ENCODE results near the gene STAT3.
"Not testable (repeated sequence)": the region's sequence is repeated elsewhere in the genome, so short reads cannot be mapped to it uniquely, and the experiment has no call there.

The STAT3 gene

DNA sequence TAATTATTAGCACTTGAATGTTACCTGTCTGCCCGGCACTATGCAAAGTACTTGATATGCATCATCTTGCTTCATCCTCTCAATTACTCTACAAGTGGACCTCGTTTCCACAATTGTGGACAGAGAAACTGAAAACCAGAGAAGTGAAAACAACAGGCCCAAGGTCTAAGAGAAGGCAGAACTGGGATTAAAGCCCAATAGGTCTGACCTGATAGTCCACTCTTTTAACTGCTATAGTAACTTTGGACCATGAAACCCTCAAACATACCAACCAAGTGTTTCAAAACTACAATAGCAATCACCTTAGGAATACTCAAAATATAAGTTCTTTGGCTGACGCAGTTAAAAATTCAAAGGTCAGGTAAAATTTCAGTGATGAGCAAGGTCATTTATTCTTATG is 7.3 kb downstream of the STAT3 start:
- no peak for DNase-seq (ENCODE audit: low spot score)

DNA sequence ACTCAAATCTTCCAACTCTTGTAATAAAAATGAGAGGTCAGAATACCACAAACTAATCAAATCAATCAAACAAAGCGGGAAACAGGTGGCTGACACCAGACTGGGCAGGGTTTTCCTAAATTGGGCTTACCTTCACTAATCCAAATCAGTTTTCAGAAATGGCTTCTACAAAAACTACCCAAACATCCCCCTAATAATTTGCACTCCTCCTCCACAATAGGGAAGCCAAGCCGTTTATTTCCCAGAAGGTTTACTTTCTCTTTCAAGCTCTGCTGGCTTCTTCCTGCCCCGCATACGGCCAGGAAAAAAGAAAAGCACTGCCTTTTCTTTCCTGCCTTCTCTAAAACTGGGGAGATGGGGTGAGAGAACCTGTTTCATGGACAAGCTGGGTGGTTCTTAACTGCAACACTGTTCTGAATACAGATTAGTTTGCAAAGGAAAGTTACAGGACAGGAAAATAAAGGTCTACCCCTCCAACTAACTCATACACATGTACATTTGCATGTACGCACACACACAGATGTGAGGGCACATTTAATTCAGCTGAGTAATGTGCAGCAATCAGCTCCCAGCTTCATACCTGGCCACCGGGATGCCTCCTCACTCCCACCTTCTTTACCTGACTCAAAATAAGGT is 9.2 kb downstream of the STAT3 start:
- DNase-seq (ENCODE audit: low spot score) = peak; percentile 54

DNA sequence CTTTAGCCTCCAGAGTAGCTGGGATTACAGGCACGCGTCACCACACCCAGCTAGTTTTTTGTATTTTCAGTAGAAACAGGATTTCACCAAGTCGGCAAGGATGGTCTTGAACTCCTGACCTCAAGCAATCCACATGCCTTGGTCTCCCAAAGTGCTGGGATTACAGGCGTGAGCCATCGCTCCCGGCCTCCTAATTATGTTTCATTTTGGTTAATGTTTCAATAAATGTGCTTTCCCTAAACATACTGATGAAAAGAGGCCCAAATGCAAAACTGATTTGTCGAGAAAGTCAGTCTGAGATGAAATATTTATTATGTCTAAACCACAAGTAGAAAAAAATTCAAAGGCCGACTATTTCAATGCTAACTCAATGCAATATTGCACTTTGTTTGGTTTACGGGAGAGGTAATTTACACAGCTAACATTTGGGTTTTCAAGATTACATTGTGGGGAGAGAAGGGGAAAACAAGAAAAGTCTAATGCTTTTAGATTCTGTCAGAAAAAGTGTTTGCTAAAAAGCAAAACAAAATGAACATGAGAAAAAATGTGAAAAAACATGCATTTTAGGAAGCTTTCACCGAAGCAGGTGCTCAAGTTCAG is 9.8 kb downstream of the STAT3 start:
- no peak for DNase-seq (ENCODE audit: low spot score)

GRCh38 chr17:42373896-42374295 is 14.3 kb downstream of the STAT3 start:
- DNase-seq (ENCODE audit: low spot score) = no peak

GRCh38 chr17:42372142-42372541 is 16.1 kb downstream of the STAT3 start:
- DNase-seq (ENCODE audit: low spot score) = no peak

DNA sequence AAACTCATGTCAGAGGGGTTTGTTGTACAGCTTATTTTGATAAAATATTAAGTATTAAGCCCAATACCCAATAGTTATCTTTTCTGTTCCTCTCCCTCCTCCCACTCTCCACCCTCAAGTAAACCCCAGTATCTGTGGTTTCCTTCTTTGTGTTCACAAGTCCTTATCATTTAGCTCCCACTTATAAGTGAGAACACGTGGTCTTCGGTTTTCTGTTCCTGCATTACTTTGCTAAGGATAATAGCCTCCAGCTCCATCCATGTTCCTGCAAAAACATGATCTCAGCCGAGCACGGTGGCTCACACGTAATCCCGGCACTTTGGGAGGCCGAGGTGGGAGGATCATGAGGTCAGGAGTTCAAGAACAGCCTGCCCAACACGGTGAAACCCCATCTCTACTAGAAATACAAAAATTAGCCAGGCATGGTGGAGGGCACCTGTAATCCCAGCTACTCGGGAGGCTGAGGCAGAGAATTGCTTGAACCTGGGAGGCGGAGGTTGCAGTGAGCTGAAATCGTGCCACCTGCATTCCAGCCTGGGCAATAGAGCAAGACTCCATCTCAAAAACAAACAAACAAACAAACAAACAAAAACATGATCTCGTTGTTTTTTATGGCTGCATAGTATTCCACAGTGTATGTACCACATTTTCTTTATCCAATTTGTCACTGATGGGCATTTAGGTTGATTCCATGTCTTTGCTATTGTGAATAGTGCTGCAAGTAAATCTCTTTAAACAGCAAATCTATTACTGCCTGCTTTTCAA is 19.3 kb downstream of the STAT3 start:
- not testable (repeated sequence) for DNase-seq (ENCODE audit: low spot score)

DNA sequence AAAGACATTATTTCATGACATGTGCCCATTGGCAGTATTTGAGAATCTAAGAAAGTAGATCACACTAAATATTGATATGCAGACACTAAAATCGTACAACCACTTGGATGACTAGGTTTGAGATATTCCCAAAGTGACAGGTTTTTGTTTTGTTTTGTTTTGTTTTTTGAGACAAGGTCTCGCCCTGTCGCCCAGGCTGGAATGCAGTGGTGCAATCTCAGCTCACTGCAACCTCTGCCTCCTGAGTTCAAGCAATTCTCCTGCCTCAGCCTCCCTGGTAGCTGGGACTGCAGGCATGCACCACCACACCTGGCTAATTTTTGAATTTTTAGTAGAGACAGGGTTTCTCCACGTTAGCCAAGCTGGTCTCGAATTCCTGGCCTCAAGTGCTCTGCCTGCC is 19.9 kb downstream of the STAT3 start:
- DNase-seq (ENCODE audit: low spot score) = not testable (repeated sequence)

- not testable (repeated sequence) for DNase-seq (ENCODE audit: low spot score)
Observed at GRCh38 chr17:42366176-42367023, 21.8 kb downstream of the STAT3 start.

GRCh38 chr17:42365136-42365535 is 23.1 kb downstream of the STAT3 start:
- DNase-seq (ENCODE audit: low spot score) = peak; percentile 28

- DNase-seq (ENCODE audit: low spot score) = no peak
Observed at GRCh38 chr17:42363767-42364585, 24.3 kb downstream of the STAT3 start.

- no peak for DNase-seq (ENCODE audit: low spot score)
Observed at GRCh38 chr17:42363231-42363630, 25.0 kb downstream of the STAT3 start.

DNA sequence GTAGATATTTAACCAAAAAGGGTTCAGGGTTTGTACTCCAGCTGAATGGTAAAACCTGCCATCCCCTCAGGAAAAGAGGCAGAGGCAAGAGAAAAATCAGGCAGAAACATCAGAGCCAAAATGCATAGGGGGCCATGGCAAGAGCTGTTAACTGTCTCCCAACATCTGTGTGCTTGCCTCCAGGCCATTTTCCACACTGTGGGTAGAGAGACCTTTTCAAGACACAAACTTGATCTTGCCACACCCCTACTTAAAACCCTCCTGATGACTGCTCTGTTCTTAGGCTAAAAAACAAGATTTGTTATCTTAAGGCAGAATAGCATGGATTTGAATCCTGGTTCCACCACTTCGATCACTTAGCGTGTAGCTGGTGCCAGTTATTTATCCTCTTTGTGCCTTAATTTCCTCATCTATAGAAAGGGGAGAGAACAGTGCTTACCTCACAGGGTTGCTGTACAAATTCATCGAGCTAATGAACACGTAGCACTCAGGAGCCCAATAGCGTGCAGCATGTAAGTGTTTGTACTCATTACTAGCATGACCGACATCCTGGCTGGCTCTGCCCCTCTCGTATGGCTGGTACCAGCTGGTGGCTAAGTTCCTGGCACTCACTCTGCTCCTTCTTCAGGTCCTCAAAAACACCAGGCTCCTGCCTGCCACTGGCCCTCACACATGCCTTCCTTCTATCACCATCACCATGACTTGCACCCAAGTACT is 25.8 kb downstream of the STAT3 start:
- no peak for DNase-seq (ENCODE audit: low spot score)

GRCh38 chr17:42361781-42362186 is 26.5 kb downstream of the STAT3 start:
- peak; percentile 55 for DNase-seq (ENCODE audit: low spot score)

DNA sequence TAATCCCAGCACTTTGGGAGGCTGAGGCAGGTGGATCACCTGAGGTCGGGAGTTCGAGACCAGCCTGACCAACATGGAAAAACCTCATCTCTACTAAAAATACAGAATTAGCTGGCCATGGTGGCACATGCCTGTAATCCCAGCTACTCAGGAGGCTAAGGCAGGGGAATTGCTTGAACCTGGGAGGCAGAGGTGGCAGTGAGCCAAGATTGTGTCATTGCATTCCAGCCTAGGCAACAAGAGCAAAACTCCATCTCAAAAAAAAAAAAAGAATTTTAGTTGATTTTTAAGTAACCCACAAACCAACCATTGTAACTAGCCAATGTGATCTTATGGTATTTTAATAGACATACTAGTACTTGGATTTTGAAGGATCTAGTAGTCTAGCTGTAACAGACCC is 27.9 kb downstream of the STAT3 start:
- DNase-seq (ENCODE audit: low spot score) = not testable (repeated sequence)

GRCh38 chr17:42359133-42359532 is 29.1 kb downstream of the STAT3 start:
- no peak for DNase-seq (ENCODE audit: low spot score)

DNA sequence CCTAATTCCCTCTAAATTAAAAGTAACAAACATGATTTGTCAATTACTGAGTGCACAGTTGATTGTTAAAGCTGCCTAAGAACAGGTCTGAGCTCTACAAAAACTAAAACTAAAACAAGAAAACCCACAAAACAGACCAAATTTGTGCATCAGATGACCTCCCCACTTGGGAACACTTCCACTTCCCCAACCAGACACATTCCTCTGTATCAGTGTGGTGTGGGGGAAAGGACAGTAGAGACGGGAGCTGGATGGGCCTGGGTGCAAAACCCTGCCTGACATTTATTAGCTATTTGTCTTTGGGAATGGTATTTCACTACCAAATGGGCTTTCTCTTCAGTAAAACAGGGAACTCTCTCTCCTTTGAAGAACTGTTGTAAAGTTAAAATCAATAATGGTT is 29.8 kb downstream of the STAT3 start:
- DNase-seq (ENCODE audit: low spot score) = no peak

GRCh38 chr17:42354956-42355843 is 33.0 kb downstream of the STAT3 start:
- DNase-seq (ENCODE audit: low spot score) = no peak

DNA sequence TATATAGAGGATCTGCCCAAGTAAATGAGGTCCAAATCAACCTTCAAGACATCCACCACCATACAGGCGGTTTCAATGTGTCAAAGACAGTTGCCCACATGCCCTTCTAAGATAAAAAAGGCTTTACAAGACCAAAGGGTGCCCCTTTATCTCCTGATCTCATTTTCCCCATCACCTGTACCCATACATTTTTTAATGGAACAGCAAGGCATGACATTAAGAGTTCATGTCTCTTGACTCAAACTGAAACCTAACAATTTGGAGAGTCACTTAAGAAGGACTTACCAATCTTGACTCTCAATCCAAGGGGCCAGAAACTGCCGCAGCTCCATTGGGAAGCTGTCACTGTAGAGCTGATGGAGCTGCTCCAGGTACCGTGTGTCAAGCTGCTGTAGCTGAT is 40.1 kb downstream of the STAT3 start:
- no peak for DNase-seq (ENCODE audit: low spot score)

GRCh38 chr17:42347606-42348005 is 40.6 kb downstream of the STAT3 start:
- no peak for DNase-seq (ENCODE audit: low spot score)

- no peak for DNase-seq (ENCODE audit: low spot score)
Observed at GRCh38 chr17:42347198-42347597, 41.0 kb downstream of the STAT3 start.

All from activated CD4-positive, alpha-beta T cell treated with anti-CD3 and anti-CD28 coated beads, Interleukin-2, Interleukin-4, amounts not matched to agents 100 ng/mL and 50 ng/mL, durations not matched to agents 16 hours and 8 hours (primary cell).